Esophagus mucosa (tissue), 1 donor: ENCODE results near the gene GAS2L3. TPM values are rescaled to one million over a fixed set of nuclear protein-coding genes. Genes with fewer than 3 reads are reported as not detected.
"Not testable (repeated sequence)": the region's sequence is repeated elsewhere in the genome, so short reads cannot be mapped to it uniquely, and the experiment has no call there.

Source experiments
- ATAC-seq: fragments of 200-7000 bp; cut with Tn5 transposase; one replicate; pipeline ENCODE4 v1.9.1; 2020
- total RNA-seq: library from RNA; stranded (reverse); gene quantifications from one replicate; pipeline ENCODE4 v1.2.4, GENCODE V29; 2023
- donor health status: DM: yes; HTN: yes; CAD: no.

GAS2L3 gene
- total RNA-seq, 1 donor from 2014 or later: 4.7 TPM

GRCh38 chr12:100574187-100575074 is 947 bp downstream of the GAS2L3 start:
- peak; percentile 19 for ATAC-seq

- ATAC-seq: peak; percentile 69
Observed at GRCh38 chr12:100576331-100577036, 3.0 kb downstream of the GAS2L3 start.

- ATAC-seq: no peak
Observed at GRCh38 chr12:100578923-100579322, 5.4 kb downstream of the GAS2L3 start.

GRCh38 chr12:100579844-100580243 is 6.4 kb downstream of the GAS2L3 start:
- no peak for ATAC-seq

GRCh38 chr12:100584256-100584655 is 10.8 kb downstream of the GAS2L3 start:
- ATAC-seq: no peak

GRCh38 chr12:100591979-100592378 is 18.5 kb downstream of the GAS2L3 start:
- no peak for ATAC-seq

GRCh38 chr12:100593490-100593889 is 20.0 kb downstream of the GAS2L3 start:
- no peak for ATAC-seq

GRCh38 chr12:100601626-100602025 is 28.1 kb downstream of the GAS2L3 start:
- no peak for ATAC-seq

GRCh38 chr12:100602997-100603396 is 29.5 kb downstream of the GAS2L3 start:
- not testable (repeated sequence) for ATAC-seq

GRCh38 chr12:100608776-100609175 is 35.3 kb downstream of the GAS2L3 start:
- no peak for ATAC-seq

GRCh38 chr12:100610666-100611430 is 37.4 kb downstream of the GAS2L3 start:
- ATAC-seq: no peak

GRCh38 chr12:100612606-100613005 is 39.1 kb downstream of the GAS2L3 start:
- ATAC-seq: no peak

- no peak for ATAC-seq
Observed at GRCh38 chr12:100624571-100624970, 51.1 kb downstream of the GAS2L3 start.

GRCh38 chr12:100632445-100632892 is 59.0 kb downstream of the GAS2L3 start:
- no peak for ATAC-seq

GRCh38 chr12:100633082-100633785 is 59.8 kb downstream of the GAS2L3 start:
- ATAC-seq: not testable (repeated sequence)

- no peak for ATAC-seq
Observed at GRCh38 chr12:100643246-100643645, 69.8 kb downstream of the GAS2L3 start.

GRCh38 chr12:100646896-100647295 is 73.4 kb downstream of the GAS2L3 start:
- no peak for ATAC-seq

GRCh38 chr12:100651108-100651507 is 77.6 kb downstream of the GAS2L3 start:
- no peak for ATAC-seq

GRCh38 chr12:100651694-100652093 is 78.2 kb downstream of the GAS2L3 start:
- no peak for ATAC-seq

GRCh38 chr12:100652488-100652887 is 79.0 kb downstream of the GAS2L3 start:
- ATAC-seq: no peak

GRCh38 chr12:100656141-100656540 is 82.7 kb downstream of the GAS2L3 start:
- no peak for ATAC-seq

- ATAC-seq: no peak
Observed at GRCh38 chr12:100656856-100657255, 83.4 kb downstream of the GAS2L3 start.
